Measurements from ENCODE around the gene ARF6.

- TF ChIP-seq POLR2A (IDR thresholded peaks at IDR 0.05; ENCODE audit: low read depth) (no peak), CTCF (IDR thresholded peaks at IDR 0.05) (no peak)
Measured at GRCh38 chr14:49907186-49907585, 14.3 kb downstream of the ARF6 start.
